Measurements from ENCODE around the gene LDLRAD4. TPM values are rescaled to one million over a fixed set of nuclear protein-coding genes. Genes with fewer than 3 reads are reported as not detected.

LDLRAD4 gene
- total RNA-seq, 1 donor from 2014 or later = 1.4 TPM

DNA sequence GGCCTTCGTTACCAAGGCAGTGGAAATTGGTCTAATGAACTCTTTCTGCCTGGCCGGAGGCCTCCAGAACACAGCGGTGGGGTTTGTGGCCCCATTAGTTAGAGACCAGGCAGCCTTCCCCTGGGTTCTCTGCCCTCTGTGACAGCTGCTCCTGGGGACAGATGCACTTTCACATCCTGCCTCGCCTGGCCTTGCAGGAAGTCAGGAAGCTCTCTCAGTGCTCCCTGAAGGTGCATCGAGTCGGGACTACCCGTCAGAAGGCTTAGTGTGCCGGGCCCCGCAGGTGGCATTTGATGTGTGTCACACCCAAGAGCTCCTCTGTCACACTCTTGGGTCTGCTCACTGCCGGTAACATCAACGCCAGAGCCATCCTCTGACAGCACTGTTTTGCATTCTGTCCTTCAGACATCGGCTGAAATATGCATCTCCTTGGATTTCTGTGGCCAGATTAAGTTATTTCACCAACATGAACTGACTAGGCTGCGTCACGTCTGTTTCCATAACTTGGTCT, 158.3 kb downstream of the LDLRAD4 start:
- Mint-ChIP-seq H3K9me3 (no peaks in the 10 kb centered on the region), H3K4me1 (peaks cover 25% of the 10 kb centered on the region), H3K27me3 (ENCODE audit: low read depth) (no peaks in the 10 kb centered on the region), H3K4me3 (no peak overlapping the region), H3K36me3 (ENCODE audit: low read depth) (no peaks in the 10 kb centered on the region), H3K27ac (ENCODE audit: unreplicated experiment) (no peak overlapping the region)
- DNase-seq (ENCODE audit: low read depth, low spot score) = no peak
- TF ChIP-seq, protein P1, sequence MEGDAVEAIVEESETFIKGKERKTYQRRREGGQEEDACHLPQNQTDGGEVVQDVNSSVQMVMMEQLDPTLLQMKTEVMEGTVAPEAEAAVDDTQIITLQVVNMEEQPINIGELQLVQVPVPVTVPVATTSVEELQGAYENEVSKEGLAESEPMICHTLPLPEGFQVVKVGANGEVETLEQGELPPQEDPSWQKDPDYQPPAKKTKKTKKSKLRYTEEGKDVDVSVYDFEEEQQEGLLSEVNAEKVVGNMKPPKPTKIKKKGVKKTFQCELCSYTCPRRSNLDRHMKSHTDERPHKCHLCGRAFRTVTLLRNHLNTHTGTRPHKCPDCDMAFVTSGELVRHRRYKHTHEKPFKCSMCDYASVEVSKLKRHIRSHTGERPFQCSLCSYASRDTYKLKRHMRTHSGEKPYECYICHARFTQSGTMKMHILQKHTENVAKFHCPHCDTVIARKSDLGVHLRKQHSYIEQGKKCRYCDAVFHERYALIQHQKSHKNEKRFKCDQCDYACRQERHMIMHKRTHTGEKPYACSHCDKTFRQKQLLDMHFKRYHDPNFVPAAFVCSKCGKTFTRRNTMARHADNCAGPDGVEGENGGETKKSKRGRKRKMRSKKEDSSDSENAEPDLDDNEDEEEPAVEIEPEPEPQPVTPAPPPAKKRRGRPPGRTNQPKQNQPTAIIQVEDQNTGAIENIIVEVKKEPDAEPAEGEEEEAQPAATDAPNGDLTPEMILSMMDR (conservative IDR thresholded peaks at IDR 0.05) = no peak

GRCh38 chr18:13377496-13377895, 158.9 kb downstream of the LDLRAD4 start:
- DNase-seq (ENCODE audit: low read depth, low spot score) = no peak
- Mint-ChIP-seq H3K4me1 (peaks cover 31% of the 10 kb centered on the region), H3K27me3 (ENCODE audit: low read depth) (no peaks in the 10 kb centered on the region), H3K36me3 (ENCODE audit: low read depth) (no peaks in the 10 kb centered on the region), H3K4me3 (no peak overlapping the region), H3K27ac (ENCODE audit: unreplicated experiment) (no peak overlapping the region), H3K9me3 (no peaks in the 10 kb centered on the region)
- TF ChIP-seq, protein P1 (conservative IDR thresholded peaks at IDR 0.05) = no peak

DNA sequence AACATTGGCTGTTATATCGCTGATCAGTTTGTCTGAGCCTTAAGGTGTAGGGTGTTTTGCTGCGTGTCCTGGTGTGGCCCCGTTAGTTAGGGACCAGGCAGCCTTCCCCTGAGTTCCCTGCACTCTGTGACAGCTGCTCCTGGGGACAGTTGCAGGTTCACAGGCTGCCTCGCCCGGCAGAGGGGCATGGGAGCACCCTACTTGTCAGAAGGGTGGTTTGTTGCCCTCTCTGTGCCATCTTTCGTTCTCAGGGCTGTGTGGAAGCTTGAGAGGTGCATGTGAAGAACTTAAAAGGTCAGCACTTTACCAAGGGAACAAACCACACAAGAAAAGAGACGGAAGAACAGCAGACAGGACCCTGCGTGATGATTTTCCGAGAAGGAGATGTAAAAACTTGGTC, 159.6 kb downstream of the LDLRAD4 start:
- Mint-ChIP-seq H3K4me1 (peaks cover 38% of the 10 kb centered on the region), H3K27me3 (ENCODE audit: low read depth) (no peaks in the 10 kb centered on the region), H3K9me3 (no peaks in the 10 kb centered on the region), H3K36me3 (ENCODE audit: low read depth) (no peaks in the 10 kb centered on the region), H3K27ac (ENCODE audit: unreplicated experiment) (no peak overlapping the region), H3K4me3 (no peak overlapping the region)
- TF ChIP-seq, protein P1 (conservative IDR thresholded peaks at IDR 0.05) = no peak
- no peak for DNase-seq (ENCODE audit: low read depth, low spot score)

- H3K36me3 Mint-ChIP-seq (ENCODE audit: low read depth) = no peaks in the 10 kb centered on the region
- no peak overlapping the region for H3K4me3 Mint-ChIP-seq
- H3K9me3 Mint-ChIP-seq = no peaks in the 10 kb centered on the region
- no peaks in the 10 kb centered on the region for H3K27me3 Mint-ChIP-seq (ENCODE audit: low read depth)
- TF ChIP-seq, protein P1 (conservative IDR thresholded peaks at IDR 0.05) = no peak
- H3K4me1 Mint-ChIP-seq = peaks cover 39% of the 10 kb centered on the region
- no peak overlapping the region for H3K27ac Mint-ChIP-seq (ENCODE audit: unreplicated experiment)
- no peak for DNase-seq (ENCODE audit: low read depth, low spot score)
Measured at GRCh38 chr18:13379062-13379865, 160.7 kb downstream of the LDLRAD4 start.

GRCh38 chr18:13379930-13380690, 161.6 kb downstream of the LDLRAD4 start:
- Mint-ChIP-seq H3K36me3 (ENCODE audit: low read depth) (no peaks in the 10 kb centered on the region), H3K27ac (ENCODE audit: unreplicated experiment) (no peak overlapping the region), H3K4me1 (peaks cover 36% of the 10 kb centered on the region), H3K4me3 (no peak overlapping the region), H3K27me3 (ENCODE audit: low read depth) (no peaks in the 10 kb centered on the region), H3K9me3 (no peaks in the 10 kb centered on the region)
- TF ChIP-seq, protein P1 (conservative IDR thresholded peaks at IDR 0.05) = no peak
- no peak for DNase-seq (ENCODE audit: low read depth, low spot score)

Measured in neural crest cell (in vitro differentiated cells).